CD4-positive, alpha-beta T cell treated with Interleukin-15 for 1 hour (primary cell): ENCODE data around the gene CHST11.
"Not testable (repeated sequence)": the region's sequence is repeated elsewhere in the genome, so short reads cannot be mapped to it uniquely, and the experiment has no call there.

Experiments
- DNase-seq: peaks from one replicate; pipeline ENCODE4 v3.0.0-alpha.2; 2020

CHST11 gene

DNA sequence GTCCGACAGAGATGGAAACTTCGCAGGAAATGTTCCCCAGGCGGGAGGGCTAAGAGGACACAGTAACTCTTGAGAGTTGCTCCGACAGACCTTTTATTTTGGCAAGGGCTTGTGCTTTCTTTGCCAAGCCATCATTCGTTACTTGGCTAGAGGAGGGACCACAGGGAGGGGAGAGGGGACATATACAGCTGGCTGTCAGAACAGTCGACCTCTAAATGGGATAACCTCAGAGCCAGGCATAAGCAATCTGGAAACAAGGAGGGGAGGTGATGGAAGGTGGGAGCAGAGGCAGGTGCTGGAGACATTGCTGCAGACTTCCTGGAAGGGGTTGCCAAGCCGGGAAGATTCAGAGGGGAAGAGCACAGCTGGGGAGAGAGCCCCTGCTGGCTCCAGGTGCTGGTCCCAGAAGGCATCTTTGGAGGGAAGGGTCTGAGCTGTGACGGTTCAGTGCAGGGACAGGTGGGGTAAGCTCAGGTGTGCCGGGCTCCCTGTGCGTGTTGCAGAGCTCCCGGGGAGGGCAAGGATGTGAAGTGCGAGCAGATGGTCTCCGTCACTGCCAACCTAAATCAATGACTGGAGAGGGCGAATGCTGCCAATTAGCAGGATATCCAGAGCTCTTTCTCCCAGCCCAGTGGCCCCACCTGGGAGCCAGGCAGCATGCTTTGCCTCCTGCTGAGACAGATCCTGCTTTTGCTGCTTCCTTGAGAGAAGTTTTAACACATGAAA, 50.1 kb downstream of the CHST11 start:
- DNase-seq: no peak

- no peak for DNase-seq
Measured at GRCh38 chr12:104507672-104508071, 50.9 kb downstream of the CHST11 start.

DNA sequence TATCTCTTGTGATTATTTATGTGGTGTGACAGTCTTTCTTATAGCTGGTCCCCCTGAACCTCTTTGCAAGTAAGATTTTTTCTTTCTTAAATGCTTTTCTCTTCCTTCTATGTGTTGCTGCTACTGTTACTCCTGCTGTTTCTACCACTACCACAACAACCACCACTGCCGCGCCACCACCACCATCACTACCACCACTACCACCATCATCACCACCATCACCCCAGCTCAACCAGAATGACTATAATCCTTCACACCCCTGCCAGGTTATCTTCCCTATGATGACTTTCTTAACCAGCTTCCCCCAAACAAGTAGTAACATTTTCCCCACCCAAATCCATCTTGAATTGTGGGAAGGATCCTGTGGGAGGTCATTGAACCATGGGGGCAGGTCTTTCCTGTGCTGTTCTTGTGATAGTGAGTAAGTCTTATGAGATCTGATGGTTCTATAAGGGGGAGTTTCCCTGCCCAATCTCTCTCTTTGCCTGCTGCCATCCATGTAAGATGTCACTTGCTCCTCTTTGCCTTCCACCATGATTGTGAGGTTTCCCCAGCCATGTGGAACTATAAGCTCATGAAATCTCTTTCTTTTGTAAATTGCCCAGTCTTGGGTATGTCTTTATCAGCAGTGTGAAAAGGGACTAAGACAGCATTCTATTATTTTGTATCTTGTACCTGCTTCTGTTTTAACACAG, 52.2 kb downstream of the CHST11 start:
- no peak for DNase-seq

- DNase-seq: no peak
Measured at GRCh38 chr12:104510145-104510872, 53.6 kb downstream of the CHST11 start.

DNA sequence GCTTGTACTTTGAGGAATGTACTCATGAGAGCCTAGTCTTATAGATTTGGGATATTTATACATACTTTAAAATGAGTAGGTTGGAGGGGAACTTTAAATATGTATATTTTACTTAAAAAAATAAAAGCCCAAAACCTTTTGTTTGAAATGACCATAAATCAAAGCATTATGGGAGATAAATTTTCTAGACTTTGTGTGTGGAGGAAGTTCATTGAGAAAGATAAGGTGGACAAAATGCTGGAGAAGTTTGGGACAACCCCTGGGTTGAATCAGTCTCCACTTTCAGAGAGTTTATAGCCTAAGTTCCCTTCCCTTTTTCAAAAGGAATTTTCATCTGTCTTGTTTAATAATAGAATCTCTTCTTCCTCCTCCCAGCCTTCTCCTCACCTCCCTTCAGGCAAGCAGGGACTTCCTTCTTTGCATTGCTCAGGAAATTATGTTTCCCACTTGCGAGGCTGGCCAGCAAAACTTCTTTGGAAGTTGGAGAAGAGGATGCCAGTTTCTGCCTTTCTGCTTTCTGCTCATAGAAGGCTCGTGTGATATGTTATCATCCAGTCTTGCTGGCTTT, 54.2 kb downstream of the CHST11 start:
- no peak for DNase-seq

- no peak for DNase-seq
Measured at GRCh38 chr12:104513681-104514080, 56.9 kb downstream of the CHST11 start.

DNA sequence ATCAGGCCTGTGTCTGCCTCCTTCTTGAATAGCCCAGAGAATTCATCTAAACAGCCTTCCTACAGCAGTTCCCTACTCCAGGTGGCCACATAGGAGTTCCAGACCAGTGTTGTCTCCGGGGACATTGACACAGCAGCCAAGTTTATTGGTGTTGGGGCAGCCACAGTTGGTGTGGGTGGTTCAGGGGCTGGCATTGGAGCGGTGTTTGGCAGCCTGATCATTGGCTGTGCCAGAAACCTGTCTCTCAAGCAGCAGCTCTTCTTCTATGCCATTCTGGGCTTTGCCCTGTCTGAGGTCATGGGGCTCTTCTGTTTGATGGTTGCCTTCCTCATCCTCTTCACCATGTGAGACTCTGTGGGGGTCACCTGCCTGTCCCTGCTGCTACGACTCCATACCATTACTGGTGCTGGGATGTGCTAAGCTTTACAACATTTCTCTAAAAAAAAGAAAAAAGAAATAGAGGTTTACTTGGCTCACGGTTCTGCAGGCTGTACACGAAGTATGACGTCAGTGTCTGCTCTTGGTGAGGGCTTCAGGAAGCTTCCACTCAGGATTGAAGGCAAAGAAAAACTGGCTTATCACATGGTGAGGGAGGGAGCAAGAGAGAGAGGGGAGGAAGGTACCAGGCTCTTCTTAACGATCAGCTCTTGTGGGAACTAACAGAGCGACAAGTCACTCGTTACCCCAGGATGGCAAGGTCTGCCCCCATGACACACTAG, 57.5 kb downstream of the CHST11 start:
- DNase-seq: no peak

GRCh38 chr12:104515899-104516298, 59.2 kb downstream of the CHST11 start:
- no peak for DNase-seq

DNA sequence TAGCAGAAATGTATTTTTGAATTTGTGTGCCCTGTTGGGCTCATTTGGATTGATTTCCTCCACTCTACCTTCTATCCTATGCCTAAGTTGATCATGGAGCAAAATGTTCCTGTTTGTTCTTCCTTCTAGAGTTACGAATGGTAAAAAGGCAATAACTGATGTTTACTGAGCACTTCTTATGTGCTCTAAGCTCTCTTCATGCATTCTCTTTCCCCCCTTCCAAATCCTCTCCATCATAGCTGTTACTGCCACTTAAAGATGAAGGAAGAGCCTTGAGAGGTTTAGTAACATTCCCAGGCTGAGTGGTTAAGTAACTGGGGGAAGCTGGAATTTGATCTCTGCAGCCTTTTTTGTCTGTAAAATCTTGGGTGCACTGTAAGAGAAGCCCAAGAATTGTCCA, 60.1 kb downstream of the CHST11 start:
- no peak for DNase-seq

DNA sequence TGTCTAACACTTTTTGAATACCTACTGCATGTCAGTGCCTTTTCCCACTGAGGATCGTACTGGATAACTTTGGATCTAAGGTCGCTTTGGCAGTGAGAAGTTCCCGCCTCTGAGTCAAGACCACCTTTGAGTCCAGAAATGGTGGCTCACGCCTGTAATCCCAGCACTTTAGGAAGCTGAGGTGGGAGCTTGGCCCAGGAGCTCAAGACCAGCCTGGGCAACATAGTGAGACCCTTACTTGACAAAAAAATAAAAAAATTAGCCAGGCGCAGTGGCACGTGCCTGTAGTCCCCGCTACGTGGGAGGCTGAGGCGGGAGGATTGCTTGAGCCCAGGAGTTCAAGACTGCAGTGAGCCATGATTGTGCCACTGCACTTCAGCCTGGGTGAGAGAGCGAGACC, 61.1 kb downstream of the CHST11 start:
- no peak for DNase-seq

DNA sequence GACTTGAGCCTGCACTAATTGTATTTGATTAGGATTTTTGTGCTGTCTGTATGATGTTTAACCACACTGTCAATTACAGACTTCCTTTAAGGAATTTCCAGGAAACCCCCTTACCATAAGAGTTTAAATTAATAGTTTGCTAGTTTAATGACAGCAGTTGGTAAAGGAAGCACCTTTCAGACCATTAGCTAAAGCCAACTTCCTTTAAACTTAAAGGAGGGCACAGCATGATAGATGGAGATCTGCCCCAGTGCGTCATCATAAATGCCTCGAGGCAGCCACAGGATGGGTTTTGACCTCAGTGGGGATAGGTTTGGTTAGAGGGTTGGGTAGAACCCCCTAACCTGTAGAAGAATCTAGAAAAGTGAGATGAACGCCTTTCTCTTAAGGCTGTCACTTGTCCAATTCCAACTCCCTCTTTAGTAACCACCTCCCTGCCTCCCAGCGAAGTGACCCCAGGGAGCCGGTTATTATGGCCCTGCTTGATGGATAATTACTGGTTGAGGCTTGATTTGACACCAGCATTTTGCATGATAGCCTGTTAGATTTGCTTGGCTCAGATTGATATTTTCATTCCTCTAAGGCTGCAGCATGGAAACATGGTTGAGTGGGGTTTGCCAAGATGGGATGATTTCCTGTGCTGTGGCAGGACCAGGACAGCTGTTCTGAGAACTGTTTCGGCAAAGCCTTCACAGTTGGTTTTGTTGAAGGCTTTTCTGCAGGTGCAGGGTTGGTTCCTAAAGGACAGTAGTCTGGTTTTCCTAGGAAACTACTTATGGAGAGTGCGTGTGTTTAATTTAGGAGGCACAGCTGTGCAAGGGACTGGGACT, 62.7 kb downstream of the CHST11 start:
- DNase-seq: peak; percentile 61

- no peak for DNase-seq
Measured at GRCh38 chr12:104520242-104520900, 63.6 kb downstream of the CHST11 start.

DNA sequence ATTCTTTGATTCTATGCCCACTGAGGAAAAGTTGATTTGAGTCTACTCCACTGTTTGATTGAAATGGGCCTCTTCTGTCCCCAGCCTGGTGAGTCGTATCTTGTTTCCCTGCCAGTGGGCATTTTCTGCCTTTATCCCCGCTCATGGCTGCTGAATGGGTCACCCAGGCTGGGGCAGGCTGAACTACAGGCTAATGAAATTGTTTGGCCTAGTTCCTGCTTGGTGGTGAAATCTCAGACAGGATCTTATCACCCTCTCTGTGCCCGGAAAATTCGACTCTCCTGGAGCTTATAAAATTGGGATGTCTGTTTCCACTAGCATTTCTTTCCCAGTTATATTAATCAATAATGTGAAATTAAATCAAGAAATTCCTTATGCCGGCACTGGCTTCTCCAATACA, 65.0 kb downstream of the CHST11 start:
- DNase-seq: no peak

- DNase-seq: no peak
Measured at GRCh38 chr12:104522985-104523722, 66.4 kb downstream of the CHST11 start.

DNA sequence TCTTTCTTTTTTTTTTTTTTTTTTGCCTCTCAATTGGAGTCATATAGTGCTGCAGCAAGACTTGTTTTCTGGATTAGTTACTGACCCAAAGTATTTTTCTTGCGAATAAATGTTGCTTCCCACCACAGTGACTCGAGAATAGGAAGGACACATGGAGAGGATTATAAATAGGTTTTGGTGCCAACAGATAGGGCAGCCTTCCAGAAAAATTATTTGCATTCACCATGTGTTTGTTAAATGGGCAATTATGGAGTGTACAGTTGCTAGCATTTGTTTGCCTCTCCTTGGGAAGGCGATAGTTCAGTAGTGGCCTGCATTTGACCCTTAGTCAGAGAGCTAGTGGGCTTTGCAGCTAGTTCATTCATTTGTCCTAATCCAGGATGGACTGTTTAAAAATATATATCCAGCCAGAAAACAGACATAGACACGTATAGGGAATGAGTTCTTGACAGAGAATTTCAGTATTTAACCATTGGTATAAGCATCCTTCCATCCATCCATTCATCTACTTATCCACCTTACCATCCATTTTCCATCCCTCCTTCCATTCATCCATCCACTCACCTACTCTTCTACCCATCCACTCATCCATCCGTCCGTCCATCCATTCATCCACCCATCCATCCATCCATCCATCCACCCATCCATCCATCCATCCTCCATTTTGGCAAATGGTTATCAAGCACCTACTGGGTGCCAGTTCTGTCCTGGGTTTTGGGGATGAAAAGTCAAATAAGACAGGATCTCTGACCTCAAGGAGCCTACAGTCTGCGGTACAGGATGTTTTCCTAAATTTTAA, 67.5 kb downstream of the CHST11 start:
- no peak for DNase-seq

- DNase-seq: no peak
Measured at GRCh38 chr12:104526320-104526719, 69.6 kb downstream of the CHST11 start.

DNA sequence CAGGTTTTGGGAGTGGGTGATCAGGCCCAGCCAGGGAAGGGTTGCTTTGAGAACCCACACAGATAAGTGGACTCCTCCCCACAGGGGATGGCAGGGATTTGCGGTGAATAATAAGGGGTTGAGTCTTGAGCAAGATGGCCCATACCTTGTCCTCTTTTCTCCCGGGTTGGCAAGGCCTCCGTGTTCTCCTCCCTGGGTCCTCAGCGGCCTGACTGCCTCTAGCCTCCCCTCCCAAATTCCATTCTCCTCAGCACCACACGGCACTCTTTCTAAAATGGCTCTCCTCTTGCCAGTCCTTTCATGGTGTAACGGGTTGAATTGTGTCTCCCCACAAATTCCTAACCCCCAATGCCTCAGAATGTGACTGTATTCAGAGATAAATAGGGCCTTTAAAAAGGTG, 70.0 kb downstream of the CHST11 start:
- no peak for DNase-seq

DNA sequence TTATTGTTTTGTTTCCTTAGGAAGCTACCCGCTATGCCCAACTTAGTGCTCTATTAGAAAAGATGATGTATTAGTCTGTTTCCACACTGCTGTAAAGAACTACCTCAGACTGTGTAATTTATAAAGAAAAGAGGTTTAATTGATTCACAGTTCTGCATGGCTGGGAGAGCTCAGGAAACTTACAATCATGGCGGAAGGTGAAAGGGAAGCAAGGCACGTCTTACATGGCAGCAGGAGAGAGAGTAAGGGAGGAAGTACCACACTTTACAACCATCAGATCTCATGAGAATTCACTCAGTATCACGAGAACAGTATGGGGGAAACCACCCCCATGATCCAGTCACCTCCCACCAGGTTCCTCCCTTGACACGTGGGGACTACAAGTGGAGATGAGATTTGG, 70.9 kb downstream of the CHST11 start:
- DNase-seq: not testable (repeated sequence)

DNA sequence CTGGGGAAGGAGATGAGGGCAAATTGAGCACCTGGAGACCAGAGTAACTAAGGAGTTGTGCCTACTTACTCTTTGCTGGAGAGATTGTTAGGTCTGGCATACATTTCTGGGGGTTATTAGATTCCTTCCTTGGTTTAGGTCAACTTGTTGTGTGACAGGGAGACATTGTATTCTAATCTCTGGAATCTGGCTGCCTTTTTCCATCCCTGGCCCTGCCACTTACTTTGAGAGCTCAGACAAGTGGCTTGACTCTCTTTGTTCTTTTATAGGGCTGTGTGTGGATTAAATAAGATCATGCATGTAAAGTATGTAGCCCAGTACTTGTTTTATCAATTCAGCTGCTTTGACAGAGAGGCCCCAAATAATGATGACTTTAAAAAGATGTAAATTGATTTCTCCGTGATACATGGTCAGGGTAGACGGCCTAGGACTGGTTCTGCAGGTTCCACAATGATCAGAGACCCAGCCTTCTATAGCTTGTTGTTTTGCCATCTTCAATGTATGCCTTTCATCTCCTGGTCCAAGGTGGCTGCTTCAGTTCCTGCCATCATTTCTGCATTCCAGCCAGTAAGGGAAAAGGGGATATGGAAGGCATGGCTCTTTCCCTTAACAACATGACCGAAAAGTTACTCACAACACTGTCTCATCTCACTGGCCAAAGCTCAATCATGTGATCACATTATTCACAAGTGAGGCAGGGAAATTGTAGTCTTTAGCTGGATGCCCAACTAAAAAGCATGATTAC, 72.6 kb downstream of the CHST11 start:
- DNase-seq: no peak
